HG03520 (cell line): ENCODE data around the gene MAGEB1.
A peak's percentile ranks its signal among the peaks of the same experiment; 100 is the strongest.

Experiments
- ATAC-seq: cut with Tn5 transposase; IDR thresholded peaks from one replicate; pipeline ENCODE4 v1.9.1; 2021; ENCODE audit warnings: mild to moderate bottlenecking, moderate library complexity; ENCODE audit not compliant: unreplicated experiment

The MAGEB1 gene, protein sequence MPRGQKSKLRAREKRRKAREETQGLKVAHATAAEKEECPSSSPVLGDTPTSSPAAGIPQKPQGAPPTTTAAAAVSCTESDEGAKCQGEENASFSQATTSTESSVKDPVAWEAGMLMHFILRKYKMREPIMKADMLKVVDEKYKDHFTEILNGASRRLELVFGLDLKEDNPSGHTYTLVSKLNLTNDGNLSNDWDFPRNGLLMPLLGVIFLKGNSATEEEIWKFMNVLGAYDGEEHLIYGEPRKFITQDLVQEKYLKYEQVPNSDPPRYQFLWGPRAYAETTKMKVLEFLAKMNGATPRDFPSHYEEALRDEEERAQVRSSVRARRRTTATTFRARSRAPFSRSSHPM

DNA sequence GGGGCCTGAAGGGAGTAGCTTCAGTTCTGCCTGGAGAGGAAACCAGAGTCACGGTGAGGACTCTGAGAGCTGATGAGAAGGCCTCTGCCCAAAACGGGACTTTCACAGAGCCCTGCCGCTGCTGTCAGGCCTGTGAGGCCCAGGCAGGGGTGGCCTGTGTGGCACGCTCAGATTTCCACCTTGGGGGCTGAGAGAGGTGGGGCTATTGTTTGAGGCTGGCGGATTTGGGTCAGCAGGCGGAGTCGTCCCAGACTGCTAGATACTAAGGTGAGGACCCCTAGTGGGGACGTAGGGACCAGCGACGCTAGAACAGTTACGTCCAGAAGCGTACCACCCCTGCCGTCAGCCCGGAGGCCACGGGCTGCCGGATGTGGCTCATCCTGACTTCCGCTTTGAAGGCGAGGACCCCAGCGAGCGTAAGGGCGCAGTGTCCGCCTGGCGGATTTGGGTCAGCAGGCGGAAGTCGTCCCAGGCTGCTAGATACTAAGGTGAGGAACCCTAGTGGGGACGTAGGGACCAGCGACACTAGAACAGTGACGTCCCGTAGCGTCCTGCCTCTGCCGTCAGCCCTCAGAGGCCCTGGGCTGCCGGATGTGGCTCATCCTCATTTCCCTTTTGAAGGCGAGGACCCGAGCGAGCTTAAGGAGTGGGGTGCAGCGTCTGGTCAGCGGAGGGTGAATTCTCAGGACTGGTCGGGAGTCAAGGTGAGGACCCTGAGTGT, at the start of gene MAGEB1:
TSS of gene MAGEB1 (plus strand) at position 378 of the 721 bp plus-strand sequence. CDS start 3,348 bp downstream, outside the sequence.
- no peak for ATAC-seq

DNA sequence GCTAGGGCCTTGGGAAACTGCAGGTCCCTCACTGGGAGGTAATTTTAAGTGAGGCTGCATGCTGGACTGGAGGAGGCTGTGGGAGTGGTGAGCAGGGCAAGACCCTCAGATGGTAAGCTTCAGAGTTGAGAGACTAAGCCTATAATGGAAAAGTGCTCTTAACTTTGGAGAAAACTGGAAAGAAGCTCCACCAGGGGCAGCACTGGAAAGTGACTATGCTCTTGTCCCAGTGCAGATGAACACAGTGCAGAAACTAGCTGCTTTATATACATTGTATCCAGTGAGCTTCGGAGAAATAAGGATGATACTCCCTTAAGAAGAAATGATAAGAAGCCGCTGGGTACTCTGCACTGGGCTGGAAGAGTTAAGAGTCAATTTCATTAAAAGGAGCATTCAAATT, 34.8 kb upstream of the MAGEB1 start:
- no peak for ATAC-seq

DNA sequence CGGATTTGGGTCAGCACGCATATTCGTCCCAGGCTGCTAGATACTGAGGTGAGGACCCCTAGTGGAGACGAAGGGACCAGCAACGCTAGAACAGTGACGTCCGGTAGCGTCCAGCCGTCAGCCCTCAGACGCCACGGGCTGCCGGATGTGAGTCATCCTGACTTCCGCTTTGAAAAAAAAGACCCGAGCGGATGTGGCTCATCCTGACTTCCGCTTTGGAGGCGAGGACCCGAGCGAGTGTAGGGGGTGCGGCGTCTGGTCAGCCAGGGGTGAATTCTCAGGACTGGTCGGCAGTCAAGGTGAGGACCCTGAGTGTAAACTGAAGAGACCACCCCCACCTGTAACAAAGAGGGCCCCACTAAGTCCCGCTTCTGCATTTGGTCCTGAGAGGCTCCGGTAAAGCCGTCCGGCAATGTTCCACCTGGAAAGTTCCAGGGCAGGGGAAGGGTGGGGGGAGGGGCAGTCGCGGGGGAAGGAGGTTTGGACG, 31.5 kb upstream of the MAGEB1 start, which contains the start of gene MAGEB2:
TSS of gene MAGEB2 (plus strand) at position 207 of the 487 bp plus-strand sequence. CDS start 3,018 bp downstream, outside the sequence.
- ATAC-seq, result no peak

DNA sequence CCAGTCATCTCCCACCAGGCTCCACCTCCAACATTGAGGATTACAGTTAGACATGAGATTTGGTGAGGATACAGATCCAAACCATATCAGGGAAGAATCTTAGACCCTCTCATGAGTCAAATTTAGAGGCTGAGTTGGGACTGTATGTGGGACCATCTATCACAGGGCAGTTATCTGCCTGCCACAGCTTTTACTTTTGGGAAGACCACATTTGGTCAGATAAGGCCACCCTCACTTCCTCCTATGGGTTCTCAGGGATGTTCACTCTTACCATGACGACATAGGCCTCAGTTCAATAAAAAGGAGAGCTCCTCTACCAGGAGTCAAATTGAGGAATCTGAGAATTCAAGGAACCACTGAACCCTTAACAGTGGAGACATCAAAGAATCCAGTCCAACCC, 29.5 kb upstream of the MAGEB1 start:
- ATAC-seq, result no peak

DNA sequence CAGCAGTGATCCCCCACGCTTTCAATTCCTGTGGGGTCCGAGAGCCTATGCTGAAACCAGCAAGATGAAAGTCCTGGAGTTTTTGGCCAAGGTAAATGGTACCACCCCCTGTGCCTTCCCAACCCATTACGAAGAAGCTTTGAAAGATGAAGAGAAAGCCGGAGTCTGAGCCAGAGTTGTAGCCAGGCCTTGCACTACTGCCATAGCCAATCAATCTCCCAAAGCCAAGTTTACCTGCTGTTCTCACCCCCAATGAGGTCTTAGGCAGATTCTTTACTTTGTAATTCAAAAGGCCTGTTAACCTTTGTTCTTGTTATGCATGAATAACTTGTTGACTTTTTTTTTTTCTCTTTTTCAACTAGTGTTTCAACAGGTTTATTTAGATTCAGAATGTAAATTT, 27.6 kb upstream of the MAGEB1 start:
- ATAC-seq, result no peak

DNA sequence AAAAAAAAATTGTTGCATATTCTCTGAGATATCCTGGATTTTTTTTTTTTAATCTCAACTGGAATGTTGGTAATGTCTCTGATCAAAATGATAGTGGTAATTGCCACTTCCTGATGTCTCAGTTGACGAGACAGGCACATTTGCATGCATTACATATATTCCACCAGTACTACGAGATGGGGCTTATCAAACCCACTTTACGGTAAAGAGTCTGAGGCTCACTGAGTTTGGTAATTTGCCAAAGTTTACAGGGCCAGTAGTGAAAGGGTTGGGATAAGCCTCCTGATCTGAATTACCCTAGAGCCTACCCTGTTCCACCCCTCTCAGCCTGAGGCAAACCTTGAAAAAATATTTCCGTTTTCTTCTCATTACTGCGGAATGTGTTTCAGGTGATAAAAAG, 26.3 kb upstream of the MAGEB1 start:
- ATAC-seq, result no peak

DNA sequence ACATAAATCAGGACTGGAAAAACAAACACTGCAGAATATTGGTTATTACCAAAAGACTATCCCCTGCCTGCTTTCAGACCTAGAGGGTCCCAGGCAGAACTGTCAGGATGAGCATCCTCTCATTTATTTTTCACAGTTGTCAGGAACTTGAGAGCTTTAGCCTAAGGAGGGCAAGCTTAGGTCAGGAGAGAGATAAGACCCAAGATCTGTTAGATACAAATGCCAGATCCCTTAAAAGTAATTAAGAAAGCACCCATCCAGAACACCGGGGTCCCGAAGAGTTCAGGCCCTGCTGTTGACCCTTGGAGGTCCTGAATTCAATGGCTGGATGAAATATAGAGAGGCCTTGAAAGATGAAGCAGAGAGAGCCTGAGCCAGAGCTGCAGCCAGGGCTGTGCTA, 22.4 kb upstream of the MAGEB1 start:
- no peak for ATAC-seq

DNA sequence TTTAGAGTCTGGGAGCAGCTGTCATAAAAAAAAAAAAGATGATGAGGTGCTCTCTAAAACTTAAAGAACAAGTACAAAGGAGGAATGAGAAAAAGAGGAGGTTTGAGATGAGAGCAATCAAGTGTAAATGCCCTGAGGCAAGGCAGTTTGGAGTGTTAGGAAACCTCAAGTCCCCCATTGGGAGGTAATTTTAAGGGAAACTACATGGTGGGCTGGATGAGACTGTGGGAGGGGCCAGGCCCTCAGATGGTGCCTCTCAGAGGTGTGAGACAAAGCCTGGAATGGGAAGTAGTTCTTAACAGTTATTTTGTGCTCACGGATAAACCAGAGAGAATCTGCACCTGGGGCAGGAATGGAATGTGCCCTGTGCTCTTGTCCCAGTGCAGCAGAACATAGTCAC, 18.4 kb upstream of the MAGEB1 start:
- no peak for ATAC-seq

DNA sequence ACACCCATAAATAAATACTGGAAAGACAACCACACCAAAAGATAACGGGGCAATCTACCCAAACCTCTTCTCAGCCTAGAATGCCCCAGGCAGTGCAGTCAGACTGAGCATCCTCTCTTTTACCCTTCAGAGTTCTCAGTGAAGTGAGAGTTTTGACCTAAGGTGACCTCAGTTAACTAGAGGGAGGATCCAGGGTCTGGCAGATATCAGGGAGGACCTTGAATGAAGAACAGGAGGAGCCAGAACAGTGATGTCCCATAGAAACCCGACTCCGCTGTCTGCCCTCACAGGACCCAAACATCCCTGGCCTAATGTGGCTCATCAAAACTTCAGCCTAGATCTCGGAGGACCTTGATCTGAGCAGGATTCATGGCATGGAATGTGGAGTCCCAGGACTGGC, 16.6 kb upstream of the MAGEB1 start, which contains the start of gene MAGEB3:
TSS of gene MAGEB3 (plus strand) at position 263 of the 400 bp plus-strand sequence. CDS start 5,268 bp downstream, outside the sequence.
- no peak for ATAC-seq

DNA sequence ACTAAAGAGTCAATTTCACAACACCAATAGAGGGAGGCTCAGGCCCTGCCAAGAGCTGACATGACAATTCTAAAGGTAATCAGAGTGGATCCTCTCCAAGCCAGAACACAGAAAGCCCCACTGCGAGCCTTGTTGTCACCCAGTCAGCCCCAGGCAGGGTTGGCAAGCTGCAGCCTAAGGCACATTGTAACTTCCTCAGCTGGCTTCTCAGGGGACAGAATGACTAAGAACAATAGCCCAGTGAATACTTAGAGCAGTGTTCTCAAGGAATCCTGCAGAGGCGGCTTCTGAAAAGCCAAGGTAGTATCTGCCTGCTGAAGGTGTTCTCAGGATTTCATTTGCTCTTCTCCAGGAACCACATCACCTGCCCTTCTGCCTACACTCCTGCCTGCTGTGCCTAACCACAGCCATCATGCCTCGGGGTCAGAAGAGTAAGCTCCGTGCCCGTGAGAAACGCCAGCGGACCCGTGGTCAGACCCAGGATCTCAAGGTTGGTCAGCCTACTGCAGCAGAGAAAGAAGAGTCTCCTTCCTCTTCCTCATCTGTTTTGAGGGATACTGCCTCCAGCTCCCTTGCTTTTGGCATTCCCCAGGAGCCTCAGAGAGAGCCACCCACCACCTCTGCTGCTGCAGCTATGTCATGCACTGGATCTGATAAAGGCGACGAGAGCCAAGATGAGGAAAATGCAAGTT, 5.1 kb upstream of the MAGEB1 start, which contains the start of gene MAGEB4:
TSS of gene MAGEB4 (plus strand) at position 277 of the 692 bp plus-strand sequence. CDS start at position 413, 136 bp downstream.
- no peak for ATAC-seq

DNA sequence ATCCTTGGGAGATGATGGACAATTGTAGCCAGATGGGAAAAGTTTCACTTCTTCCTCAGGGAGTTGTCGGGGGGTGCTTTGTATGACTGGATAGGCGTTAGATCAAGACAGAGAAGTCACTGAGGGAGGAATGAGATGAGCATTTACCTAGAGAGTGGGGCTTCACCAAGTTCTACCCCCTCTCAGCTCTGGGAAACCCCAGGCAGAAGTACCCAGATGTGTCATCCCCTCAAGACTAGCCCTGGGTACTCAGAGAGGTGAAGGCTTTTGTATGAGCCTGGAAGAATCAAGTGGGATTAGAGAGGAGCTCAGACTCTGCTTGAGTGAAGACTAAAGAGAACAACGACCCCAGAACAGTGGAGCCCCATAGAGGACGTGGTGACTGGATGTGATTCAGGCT, 1.9 kb downstream of the MAGEB1 start:
- peak; percentile 67 for ATAC-seq

DNA sequence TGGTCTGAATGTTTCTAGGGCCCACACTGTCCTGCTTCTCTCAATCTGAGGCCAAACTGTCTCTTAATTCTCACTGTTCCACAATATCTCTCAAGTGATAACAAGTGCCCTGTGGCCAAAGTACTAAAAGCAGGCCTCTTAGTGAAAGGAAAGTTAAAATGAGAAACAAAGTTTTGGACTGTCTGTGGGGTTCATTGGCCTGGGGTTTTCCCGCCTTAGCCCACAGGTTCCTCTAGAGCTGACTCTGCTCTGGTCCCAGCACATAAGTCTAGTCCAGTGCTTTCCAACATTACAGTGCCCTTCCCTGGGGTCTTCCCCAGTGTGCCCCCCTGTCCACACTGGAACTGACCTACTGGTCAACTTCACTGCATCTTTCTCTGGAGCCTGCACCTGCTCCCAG, 6.3 kb downstream of the MAGEB1 start:
- ATAC-seq, result peak; percentile 63

DNA sequence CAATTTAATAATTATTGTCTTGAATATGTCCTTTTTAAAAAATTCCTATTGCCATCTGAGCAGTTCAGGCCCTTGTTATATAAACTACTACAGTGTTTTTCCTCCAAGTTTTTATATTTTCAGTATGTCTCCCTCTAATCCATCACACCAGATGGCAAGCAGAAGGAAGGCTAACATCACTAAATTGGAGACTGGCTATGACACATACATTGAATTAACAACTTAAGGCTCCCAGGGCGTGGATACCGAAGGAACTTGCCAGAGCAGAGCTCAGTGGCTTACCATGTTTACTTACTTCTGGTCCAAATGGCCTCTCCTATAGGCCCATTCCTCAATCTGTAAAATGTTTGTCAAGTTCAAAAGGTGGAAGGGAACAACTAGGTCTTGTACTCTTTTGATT, 13.0 kb downstream of the MAGEB1 start:
- no peak for ATAC-seq

DNA sequence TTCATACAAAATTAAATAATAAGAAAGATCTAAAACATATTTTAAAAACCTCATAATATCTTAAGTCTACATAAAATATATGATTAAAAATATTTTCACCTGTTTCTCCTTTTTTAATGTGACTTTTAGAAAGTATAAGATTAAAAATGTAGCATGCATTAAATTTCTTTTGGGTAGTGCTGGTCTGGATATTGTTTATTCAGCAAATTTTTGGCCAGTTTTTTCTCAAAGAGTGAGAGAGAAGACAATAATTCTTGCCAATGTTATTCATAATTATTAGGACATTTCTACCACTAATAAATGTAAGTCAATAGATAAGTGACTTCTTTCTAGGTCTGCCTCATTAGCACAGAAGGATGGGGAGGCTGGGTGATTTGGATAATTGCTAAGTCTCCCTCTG, 14.1 kb downstream of the MAGEB1 start:
- no peak for ATAC-seq

DNA sequence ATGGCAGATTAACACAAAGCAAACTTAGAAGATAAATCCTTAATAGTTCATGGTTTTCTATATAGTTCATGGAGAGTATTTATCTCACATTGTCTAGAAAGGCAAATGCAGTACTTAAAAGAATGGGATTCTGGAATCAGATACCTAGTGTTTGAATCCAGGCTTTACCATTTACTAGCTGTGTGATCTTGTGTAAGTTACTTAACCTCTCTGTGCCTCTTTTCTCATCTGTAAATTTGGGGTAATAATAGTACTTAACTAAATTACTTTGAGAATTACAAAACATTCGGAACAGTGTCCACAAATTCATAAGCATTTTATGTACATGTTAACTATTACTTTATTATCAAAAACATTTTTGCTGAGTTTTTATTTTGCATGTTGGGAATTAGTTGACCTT, 15.8 kb downstream of the MAGEB1 start:
- ATAC-seq, result no peak

DNA sequence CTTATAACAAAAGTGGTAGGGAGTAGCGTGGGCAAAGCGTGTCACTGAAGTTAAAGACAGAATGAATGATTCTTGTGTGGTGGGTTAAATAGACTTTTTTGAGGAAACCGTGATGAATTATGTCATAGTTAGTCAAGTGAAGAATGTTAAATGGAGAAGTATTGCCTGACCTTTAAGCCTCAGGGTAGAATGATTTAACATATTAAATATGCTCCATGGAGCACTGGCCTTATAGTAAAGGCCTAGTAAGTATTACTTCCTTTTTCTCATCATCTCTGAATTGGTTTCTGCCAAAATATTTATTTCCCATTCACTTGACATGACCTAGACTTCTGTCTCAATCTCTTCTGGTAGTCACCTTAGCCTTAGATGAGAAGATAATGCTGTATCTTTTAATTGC, 23.7 kb downstream of the MAGEB1 start:
- ATAC-seq, result no peak

DNA sequence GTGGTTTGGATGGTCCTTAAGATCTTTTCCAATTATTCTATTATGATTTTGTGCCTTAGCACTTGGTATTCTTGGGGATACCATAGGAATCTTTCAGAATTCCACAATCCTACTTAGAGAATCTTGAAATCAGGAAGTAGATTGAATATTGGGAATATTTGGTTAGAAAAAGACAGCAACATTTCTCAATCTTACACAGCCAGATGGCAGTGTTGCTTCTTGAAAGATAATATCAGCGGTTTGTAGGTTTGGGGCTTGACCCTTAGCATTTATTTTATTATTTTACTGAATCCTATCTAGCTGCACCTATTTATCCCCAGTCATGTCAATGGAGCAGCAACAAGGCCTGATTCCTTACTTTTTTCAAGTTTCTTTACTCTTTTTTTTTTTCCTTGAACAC, 28.6 kb downstream of the MAGEB1 start:
- ATAC-seq, result no peak

DNA sequence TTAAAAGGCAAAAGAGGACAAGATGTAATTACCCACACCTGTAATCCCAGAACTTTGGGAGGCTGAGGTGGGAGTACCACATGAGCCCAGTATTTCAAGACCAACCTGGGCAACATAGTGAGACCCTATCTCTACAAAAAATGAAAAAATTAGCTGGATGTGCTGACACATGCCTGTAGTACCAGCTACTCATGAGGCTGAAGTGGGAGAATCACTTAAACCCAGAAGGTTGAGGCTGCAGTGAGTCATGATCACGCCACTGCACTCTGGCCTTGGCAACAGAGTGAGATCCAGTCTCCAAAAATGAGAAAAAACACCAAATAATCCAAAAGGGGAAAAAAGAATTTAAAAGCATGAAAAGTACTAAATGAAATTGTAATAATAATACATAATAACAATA, 31.4 kb downstream of the MAGEB1 start:
- ATAC-seq, result no peak

DNA sequence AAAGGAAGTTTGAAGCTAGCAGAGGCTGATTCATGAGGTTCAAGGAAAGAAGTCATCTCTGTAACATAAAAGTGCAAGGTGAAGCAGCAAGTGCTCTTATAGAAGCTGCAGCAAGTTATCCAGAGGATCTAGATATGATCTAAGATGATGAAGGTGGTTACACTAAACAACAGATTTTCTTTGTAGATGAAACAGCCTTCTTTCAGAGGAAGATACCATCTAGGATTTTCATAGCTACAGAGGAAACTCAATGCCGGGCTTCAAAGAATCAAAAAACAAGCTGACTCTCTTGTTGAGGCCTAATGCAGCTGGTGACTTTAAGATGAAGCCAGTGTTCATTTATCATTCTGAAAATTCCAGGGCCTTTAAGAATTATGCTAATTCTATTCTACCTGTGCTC, 33.5 kb downstream of the MAGEB1 start:
- ATAC-seq, result no peak

DNA sequence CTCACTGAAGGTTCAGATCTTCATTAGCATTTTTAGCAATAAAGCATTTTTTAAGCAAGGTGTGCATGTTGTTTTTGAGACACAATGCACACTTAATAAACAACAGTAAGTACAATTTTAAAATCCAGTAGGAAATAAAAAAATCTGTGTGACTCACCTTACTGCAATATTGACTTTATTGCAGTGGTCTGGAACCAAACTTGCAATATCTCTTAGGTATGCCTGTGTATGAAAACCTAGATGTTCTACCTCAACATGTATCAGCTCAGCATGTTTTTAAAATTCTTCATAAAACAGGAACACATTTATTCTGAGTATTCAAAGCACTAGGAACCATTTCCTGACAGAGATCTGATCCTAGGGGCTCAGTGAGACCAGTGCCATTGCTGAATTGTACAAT, 35.6 kb downstream of the MAGEB1 start:
- no peak for ATAC-seq

DNA sequence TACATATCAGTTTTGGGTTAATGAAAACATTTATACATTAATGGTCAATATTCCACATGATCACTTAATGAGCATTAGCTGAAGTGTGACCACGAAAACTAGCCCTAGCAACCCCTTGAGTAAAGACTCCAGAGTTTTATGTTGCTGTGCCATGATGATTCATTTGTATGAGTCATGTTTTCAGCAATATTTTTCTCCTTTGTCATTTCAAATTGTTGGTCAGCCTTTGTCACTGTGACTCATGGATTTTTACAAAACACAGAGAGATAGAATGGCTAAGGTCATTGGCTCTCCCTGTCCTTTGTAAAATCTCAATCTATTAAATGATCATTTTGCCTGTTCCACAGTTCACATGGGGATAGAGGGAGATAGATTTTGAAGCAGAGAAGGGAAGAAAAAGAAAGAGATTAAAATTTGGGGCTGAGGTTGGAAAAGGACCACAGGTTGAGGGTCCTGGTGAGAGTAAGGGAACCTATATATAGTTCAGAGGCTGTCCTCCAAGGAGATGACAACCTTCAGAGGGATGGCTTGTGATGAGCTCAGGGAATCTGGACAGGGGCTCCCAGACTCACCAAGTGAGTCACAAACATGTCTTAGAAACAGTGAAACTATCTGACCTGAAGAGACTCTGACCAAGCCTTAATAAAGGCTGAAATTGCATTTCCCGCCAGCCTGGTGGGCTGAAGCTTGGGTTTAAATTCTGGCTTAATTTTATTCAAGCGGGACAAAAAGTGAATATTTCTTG, 36.7 kb downstream of the MAGEB1 start:
- no peak for ATAC-seq
